K562 (cell line): ENCODE results near the gene APBA2. TPM values are rescaled to one million over a fixed set of nuclear protein-coding genes. Genes with fewer than 3 reads are reported as not detected.

Experiments used
- ATAC-seq: fragments of 200-7000 bp; cut with Tn5 transposase; 3 replicates; pipeline ENCODE4 v1.9.1; 2020; ENCODE audit warnings: moderate library complexity
- BruUV-seq: library from RNA; stranded (reverse); fragments of 400-500 nt; replicated peaks from 2 replicates; lab custom pipeline; 2021; lab: Mats Ljungman, UMichigan
- CTCF ChIA-PET: fragments of 300-600 bp; formaldehyde crosslinking; extraction: SDS; loops from one replicate; lab custom pipeline; 2021; ENCODE audit warnings: low intra/inter-chr PET ratio; lab: Yijun Ruan, JAX
- POLR2A ChIA-PET: fragments of 300-600, 350-650 bp; sonication (Branson Sonifier 250); formaldehyde crosslinking; extraction: SDS; loops from one replicate; lab custom pipeline; 2021; ENCODE audit warnings: antibody characterized with exemption, inconsistent platforms; lab: Yijun Ruan, JAX
- DNase-seq, 4 experiments: peaks; one replicate each; pipeline versions ENCODE4 v3.0.0 to v3.0.0-alpha.2; 2011 to 2018; ENCODE audit warnings: low spot score in 3 of 4, mixed read lengths in 3 of 4; ENCODE audit errors: extremely low read depth in 1 of 4
- FAIRE-seq: peaks from 2 replicates; lab custom pipeline; 2011; peaks lifted over from hg19 to GRCh38; lab: Jason Lieb, UNC
- H2AFZ ChIP-seq: 2 replicates; pipeline ENCODE4 v1.6.0; 2011; ENCODE audit warnings: low read depth, low read length, control low read depth, inconsistent platforms
- H3K27ac ChIP-seq: fragments of 200-600 bp; 3 replicates; pipeline ENCODE4 v1.8.0; 2011; ENCODE audit warnings: low read depth, mild to moderate bottlenecking, control low read depth, inconsistent platforms, low read length, moderate library complexity, mixed read lengths; ENCODE audit errors: extremely low read depth
- H3K27me3 ChIP-seq, 2 experiments: fragments of 300-600 bp in 1 of 2; 2 replicates in 1 of 2; 3 replicates in 1 of 2; pipeline versions ENCODE4 v1.6.0 to v1.8.0; 2011; ENCODE audit warnings: inconsistent platforms in 2 of 2, low read length in 2 of 2, mild to moderate bottlenecking in 1 of 2, mixed read lengths in 1 of 2, moderate library complexity in 1 of 2; ENCODE audit not compliant: control insufficient read depth in 2 of 2, insufficient read depth in 2 of 2
- H3K36me3 ChIP-seq: fragments of 300-600 bp; 3 replicates; pipeline ENCODE4 v1.8.0; 2011; ENCODE audit warnings: mild to moderate bottlenecking, low read length, inconsistent platforms; ENCODE audit not compliant: control insufficient read depth, insufficient read depth
- H3K4me1 ChIP-seq, 2 experiments: fragments of 200-600 bp in 1 of 2; replicated peaks in 1 of 2; 2 replicates in 1 of 2; 3 replicates in 1 of 2; pipeline versions ENCODE4 v1.5.1 to v1.8.0; 2011; ENCODE audit warnings: inconsistent platforms in 2 of 2, low read length in 2 of 2, mild to moderate bottlenecking in 1 of 2, mixed read lengths in 1 of 2, moderate library complexity in 1 of 2; ENCODE audit not compliant: control insufficient read depth in 2 of 2, insufficient read depth in 2 of 2
- H3K4me2 ChIP-seq: 2 replicates; pipeline ENCODE4 v1.6.1; 2011; ENCODE audit warnings: low read length, control low read depth, inconsistent platforms, mixed read lengths; ENCODE audit not compliant: insufficient read depth
- H3K4me3 ChIP-seq: fragments of 200-600 bp; sonication (generic), shearing (Covaris generic); 2 replicates; pipeline ENCODE4 v1.5.1; 2016; ENCODE audit warnings: control low read depth, inconsistent platforms
- H3K79me2 ChIP-seq: fragments of 200-600 bp; 3 replicates; pipeline ENCODE4 v1.8.0; 2011; ENCODE audit warnings: low read length, inconsistent platforms; ENCODE audit not compliant: control insufficient read depth, insufficient read depth
- H3K9ac ChIP-seq, 2 experiments: 2 replicates each; pipeline versions ENCODE4 v1.6.0 to v1.6.1; 2011; ENCODE audit warnings: low read depth in 2 of 2, low read length in 2 of 2, control low read depth in 1 of 2, inconsistent platforms in 1 of 2, mild to moderate bottlenecking in 1 of 2, mixed read lengths in 1 of 2; ENCODE audit not compliant: insufficient read depth in 1 of 2
- H3K9me1 ChIP-seq: one replicate; pipeline ENCODE4 v1.6.0; 2011; ENCODE audit warnings: inconsistent platforms, mild to moderate bottlenecking, low read length, moderate library complexity; ENCODE audit not compliant: control insufficient read depth, insufficient read depth
- H3K9me3 ChIP-seq: replicated peaks from 2 replicates; pipeline ENCODE4 v1.5.1; 2011; ENCODE audit warnings: low read depth, low read length, inconsistent platforms; ENCODE audit not compliant: control insufficient read depth, insufficient read depth
- H4K20me1 ChIP-seq: replicated peaks from 2 replicates; pipeline ENCODE4 v1.6.1; 2011; ENCODE audit warnings: low read length, inconsistent platforms, mixed read lengths; ENCODE audit not compliant: control insufficient read depth, insufficient read depth
- CBFA2T2 ChIP-seq: fragments of 450-650 bp; conservative IDR thresholded peaks from 2 replicates; pipeline ENCODE4 v1.6.1; 2017; ENCODE audit warnings: mild to moderate bottlenecking
- ERF ChIP-seq: fragments of 450-650 bp; formaldehyde crosslinking; IDR thresholded peaks from 2 replicates; pipeline ENCODE4 v1.4.0; 2020; ENCODE audit warnings: mild to moderate bottlenecking, mixed read lengths
- FIP1L1 ChIP-seq: fragments of 200-400 bp; formaldehyde crosslinking; IDR thresholded peaks from 2 replicates; pipeline ENCODE4 v1.6.1; 2018; ENCODE audit warnings: mild to moderate bottlenecking, low read depth, low read length; ENCODE audit not compliant: poor library complexity, severe bottlenecking
- KDM4B ChIP-seq, 2 experiments: fragments of 450-650 bp in 1 of 2; sonication (generic) in 1 of 2; IDR thresholded peaks; 2 replicates each; pipeline ENCODE4 v1.6.1; 2016 to 2017; ENCODE audit warnings: borderline replicate concordance in 2 of 2, antibody characterized with exemption in 1 of 2, low read depth in 1 of 2, mild to moderate bottlenecking in 1 of 2
- KLF1 ChIP-seq: fragments of 450-650 bp; IDR thresholded peaks from 2 replicates; pipeline ENCODE4 v1.6.1; 2016; ENCODE audit warnings: missing genetic modification characterization, missing compliant biosample characterization
- MLLT1 ChIP-seq, 2 experiments: fragments of 450-650 bp; IDR thresholded peaks; 2 replicates each; pipeline ENCODE4 v1.6.1; 2016
- STAT6 ChIP-seq: sonication (generic); formaldehyde crosslinking; IDR thresholded peaks from 2 replicates; pipeline ENCODE4 v1.8.1; 2023; ENCODE audit warnings: mild to moderate bottlenecking, missing genetic modification reagents
- TFE3 ChIP-seq: fragments of 450-650 bp; formaldehyde crosslinking; IDR thresholded peaks from 2 replicates; pipeline ENCODE4 v1.4.0; 2020; ENCODE audit warnings: mild to moderate bottlenecking, mixed read lengths
- ZBTB33 ChIP-seq: sonication (generic); formaldehyde crosslinking; IDR thresholded peaks from 2 replicates; pipeline ENCODE4 v1.8.1; 2023; ENCODE audit warnings: mild to moderate bottlenecking, missing genetic modification reagents
- ZNF239 ChIP-seq: fragments of 250-450 bp; sonication (Bioruptor Pico); IDR thresholded peaks from 2 replicates; pipeline ENCODE4 v1.4.0; 2020; ENCODE audit warnings: mild to moderate bottlenecking
- WGBS: fragments of 100-300 bp; shearing (Covaris generic); methylation state at CpG from one replicate; pipeline ENCODE4 v1.1.6; 2016; ENCODE audit warnings: low coverage, mixed read lengths; ENCODE audit not compliant: insufficient coverage; ENCODE audit errors: missing lambda C conversion rate; 5-methylcytosine and 5-hydroxymethylcytosine counted together
- in situ Hi-C: fragments of 300-500 bp; cut with MboI; formaldehyde crosslinking; loops from 4 replicates; pipeline ENCODE4 v1.15.0; 2018; ENCODE audit warnings: inconsistent platforms, mixed read lengths
- intact Hi-C: fragments of 100-400 bp; cut with micrococcal nuclease; formaldehyde crosslinking; loops from 2 replicates; pipeline ENCODE4 v1.14.2; 2022
- polyA plus RNA-seq, 8 experiments: library from polyadenylated mRNA; depleted of rRNA in 4 of 8; stranded (reverse) in 5 of 8; unstranded in 3 of 8; fragments of >200 nt; fragmentation: Nextera tagmentation in 2 of 8; fragmentation: Illumina TruSeq in 1 of 8; extraction: Ambion mirVana in 2 of 8; extraction: Trizol in 1 of 8; gene quantifications; 2 replicates each; pipeline versions ENCODE4 v1.2.1 to v1.2.3, GENCODE V29; 2011 to 2014; ENCODE audit warnings: inconsistent platforms in 1 of 8, missing spikeins in 1 of 8
- total RNA-seq, 7 experiments: library from RNA; depleted of rRNA in 6 of 7; stranded (reverse); fragments of >200 nt in 6 of 7; fragmentation: Illumina TruSeq in 2 of 7; extraction: Trizol in 2 of 7; gene quantifications; 2 replicates each; pipeline versions ENCODE4 v1.2.1 to v1.2.3, GENCODE V29; 2011 to 2021; ENCODE audit warnings: low replicate concordance in 1 of 7

APBA2 gene
- total and polyA plus RNA-seq, 9 of the 15 experiments (the other 6 are each of a cell fraction or from before 2014, with no cell fraction given) = 0.24 to 40.9 (median 25.2) TPM

- 30% methylated on average over 4 of the region's 4 CpGs for WGBS
- ATAC-seq = no peak
- Histone ChIP-seq H3K36me3 (no peaks in the 10 kb centered on the region), H2AFZ (no peak overlapping the region), H3K9me3 (0 out of 2 replicates have a peak, but pooled peaks cover under 1% of the 10 kb centered on the region), H3K79me2 (no peaks in the 10 kb centered on the region; the same call in 2 of the 3 replicates)
- FAIRE-seq = no peak
- TF ChIP-seq TFE3 (CRISPR knock-in tag) = no peak
- TF ChIP-seq FIP1L1 = no peak
- TF ChIP-seq ZNF239 (CRISPR knock-in tag) = no peak
- no peak for TF ChIP-seq MLLT1 (IDR thresholded peaks at IDR 0.05)
- TF ChIP-seq KDM4B (IDR thresholded peaks at IDR 0.05; ENCODE audit: borderline replicate concordance in 2 of 2, low read depth in 1 of 2) = no peak
- TF ChIP-seq STAT6 (CRISPR knock-in tag) = no peak
- TF ChIP-seq CBFA2T2 = no peak
- TF ChIP-seq ZBTB33 (CRISPR knock-in tag) = no peak
- TF ChIP-seq KLF1 (tag) = no peak
- TF ChIP-seq ERF = no peak
- TF ChIP-seq, all 486 proteins: peak for 0
- Histone ChIP-seq H3K27ac (no peak overlapping the region), H3K9ac (no peak overlapping the region), H4K20me1 (no peaks in the 10 kb centered on the region), H3K9me1 (no peaks in the 10 kb centered on the region), H3K4me1 (peaks cover 0 to 4% of the 10 kb centered on the region in 2 experiments; a peak in 1 of 5 replicates), H3K4me2 (no peak overlapping the region), H3K4me3 (no peak overlapping the region), H3K27me3 (no peaks in the 10 kb centered on the region)
- BruUV-seq = no TSS peak
- intact Hi-C loops (no loop called here), in situ Hi-C loops (no loop called here)
- POLR2A ChIA-PET = no interaction called here
- no peak for DNase-seq
- CTCF ChIA-PET = no interaction called here
Observed at GRCh38 chr15:29032229-29032625, 146.5 kb downstream of the APBA2 start.
